WTC11 (cell line): ENCODE results near the gene AMPD1. TPM values are rescaled to one million over a fixed set of nuclear protein-coding genes. Genes with fewer than 3 reads are reported as not detected.

ENCODE experiments used
- ATAC-seq: fragments of 200-7000 bp; cut with Tn5 transposase; 2 replicates; pipeline ENCODE4 v1.10.0; 2021; ENCODE audit warnings: mild to moderate bottlenecking, moderate library complexity
- CTCF ChIA-PET: fragments of 300-600 bp; sonication (Branson Sonifier 250); formaldehyde crosslinking; loops from one replicate; lab custom pipeline; 2021; ENCODE audit warnings: antibody characterized with exemption; lab: Charles Lee
- POLR2A ChIA-PET: fragments of 350-600 bp; sonication (Branson Sonifier 250); formaldehyde crosslinking; loops from one replicate; lab custom pipeline; 2021; ENCODE audit warnings: antibody characterized with exemption; lab: Charles Lee
- DNase-seq: peaks from one replicate; pipeline ENCODE4 v3.0.0; 2021; ENCODE audit warnings: low spot score
- H3K27ac Mint-ChIP-seq: 2 replicates; pipeline ENCODE4 v1.8.0; 2021; ENCODE audit warnings: mixed read lengths
- H3K27me3 Mint-ChIP-seq: 2 replicates; pipeline ENCODE4 v1.8.0; 2021; ENCODE audit warnings: low read depth, mild to moderate bottlenecking, moderate library complexity, mixed read lengths
- H3K36me3 Mint-ChIP-seq: 2 replicates; pipeline ENCODE4 v1.8.0; 2021; ENCODE audit warnings: mixed read lengths
- H3K4me1 Mint-ChIP-seq: 2 replicates; pipeline ENCODE4 v1.8.0; 2022; ENCODE audit warnings: mixed read lengths
- H3K4me3 Mint-ChIP-seq: 2 replicates; pipeline ENCODE4 v1.8.0; 2021; ENCODE audit warnings: mild to moderate bottlenecking, moderate library complexity, mixed read lengths
- H3K9me3 Mint-ChIP-seq: 2 replicates; pipeline ENCODE4 v1.8.0; 2021; ENCODE audit warnings: mixed read lengths
- ATF1 ChIP-seq: sonication (generic); formaldehyde crosslinking; IDR thresholded peaks from 2 replicates; pipeline ENCODE4 v1.8.1; 2023; ENCODE audit warnings: mild to moderate bottlenecking, moderate library complexity, missing genetic modification reagents
- ATF2 ChIP-seq: sonication (generic); formaldehyde crosslinking; IDR thresholded peaks from 2 replicates; pipeline ENCODE4 v1.8.1; 2022; ENCODE audit warnings: low read depth, missing genetic modification reagents, borderline replicate concordance
- E2F5 ChIP-seq: sonication (generic); formaldehyde crosslinking; IDR thresholded peaks from 2 replicates; pipeline ENCODE4 v1.8.1; 2022; ENCODE audit warnings: mild to moderate bottlenecking, moderate library complexity, missing genetic modification reagents
- EMX1 ChIP-seq: fragments of 250-450 bp; sonication (Bioruptor Pico); IDR thresholded peaks from 2 replicates; pipeline ENCODE4 v1.8.0; 2021; ENCODE audit warnings: mild to moderate bottlenecking
- FOXP1 ChIP-seq: sonication (generic); formaldehyde crosslinking; IDR thresholded peaks from 2 replicates; pipeline ENCODE4 v1.8.0; 2022; ENCODE audit warnings: missing genetic modification reagents, mild to moderate bottlenecking, moderate library complexity, borderline replicate concordance
- GTF2I ChIP-seq: fragments of 250-450 bp; sonication (Bioruptor Pico); conservative IDR thresholded peaks from 2 replicates; pipeline ENCODE4 v1.4.0; 2021; ENCODE audit warnings: mild to moderate bottlenecking
- IRF2 ChIP-seq: sonication (generic); formaldehyde crosslinking; IDR thresholded peaks from 2 replicates; pipeline ENCODE4 v1.8.0; 2022; ENCODE audit warnings: low read depth, missing genetic modification reagents, borderline replicate concordance
- NFE2L1 ChIP-seq: sonication (generic); formaldehyde crosslinking; IDR thresholded peaks from 2 replicates; pipeline ENCODE4 v1.8.1; 2023; ENCODE audit warnings: missing genetic modification reagents
- NR1H2 ChIP-seq: sonication (generic); formaldehyde crosslinking; IDR thresholded peaks from 2 replicates; pipeline ENCODE4 v1.9.0; 2021; ENCODE audit warnings: mild to moderate bottlenecking, moderate library complexity, missing genetic modification reagents
- NR3C1 ChIP-seq: sonication (generic); formaldehyde crosslinking; conservative IDR thresholded peaks from 2 replicates; pipeline ENCODE4 v1.8.1; 2023; ENCODE audit warnings: low read depth, mild to moderate bottlenecking, missing genetic modification reagents
- OVOL2 ChIP-seq: fragments of 250-450 bp; sonication (Bioruptor Pico); IDR thresholded peaks from 2 replicates; pipeline ENCODE4 v1.9.0; 2021; ENCODE audit warnings: mild to moderate bottlenecking, borderline replicate concordance
- RELA ChIP-seq: sonication (generic); formaldehyde crosslinking; IDR thresholded peaks from 2 replicates; pipeline ENCODE4 v1.8.1; 2022; ENCODE audit warnings: missing genetic modification reagents, mild to moderate bottlenecking, borderline replicate concordance
- TCF7 ChIP-seq: sonication (generic); formaldehyde crosslinking; IDR thresholded peaks from 2 replicates; pipeline ENCODE4 v1.8.0; 2022; ENCODE audit warnings: mild to moderate bottlenecking, low read depth, missing genetic modification reagents, moderate library complexity
- TEAD1 ChIP-seq: sonication (generic); formaldehyde crosslinking; IDR thresholded peaks from 2 replicates; pipeline ENCODE4 v1.8.0; 2022; ENCODE audit warnings: mild to moderate bottlenecking, missing genetic modification reagents
- TEAD4 ChIP-seq: sonication (generic); formaldehyde crosslinking; IDR thresholded peaks from 2 replicates; pipeline ENCODE4 v1.8.0; 2022; ENCODE audit warnings: mild to moderate bottlenecking, missing genetic modification reagents
- ZNF317 ChIP-seq: sonication (generic); formaldehyde crosslinking; IDR thresholded peaks from 2 replicates; pipeline ENCODE4 v1.8.1; 2023; ENCODE audit warnings: low read depth, mild to moderate bottlenecking, moderate library complexity, missing genetic modification reagents, borderline replicate concordance
- ZNF396 ChIP-seq: fragments of 250-450 bp; sonication (Bioruptor Pico); IDR thresholded peaks from 2 replicates; pipeline ENCODE4 v1.8.0; 2021; ENCODE audit warnings: mild to moderate bottlenecking, moderate library complexity, borderline replicate concordance
- ZNF416 ChIP-seq: fragments of 250-450 bp; sonication (Bioruptor Pico); IDR thresholded peaks from 2 replicates; pipeline ENCODE4 v1.9.0; 2021; ENCODE audit warnings: mild to moderate bottlenecking, inconsistent platforms
- total RNA-seq: library from RNA; stranded (reverse); gene quantifications from 3 replicates; pipeline ENCODE4 v1.2.3, GENCODE V29; 2021
- TF ChIP-seq, protein P1 (sequence below): fragments of 250-450 bp; sonication (Bioruptor Pico); IDR thresholded peaks from 2 replicates; pipeline ENCODE4 v1.9.0; 2021; ENCODE audit warnings: moderate library complexity, mild to moderate bottlenecking, inconsistent platforms, borderline replicate concordance
- TF ChIP-seq, protein P2 (sequence below): sonication (generic); formaldehyde crosslinking; IDR thresholded peaks from 2 replicates; pipeline ENCODE4 v1.8.0; 2023; ENCODE audit warnings: mild to moderate bottlenecking, missing genetic modification reagents
- TF ChIP-seq, protein P3 (sequence below): sonication (generic); formaldehyde crosslinking; IDR thresholded peaks from 2 replicates; pipeline ENCODE4 v1.8.1; 2023; ENCODE audit warnings: mild to moderate bottlenecking, missing genetic modification reagents, moderate library complexity
- TF ChIP-seq, protein P4 (sequence below): sonication (generic); formaldehyde crosslinking; conservative IDR thresholded peaks from 2 replicates; pipeline ENCODE4 v1.8.1; 2022; ENCODE audit warnings: mild to moderate bottlenecking, missing genetic modification reagents
- TF ChIP-seq, protein P5 (sequence below): sonication (generic); formaldehyde crosslinking; IDR thresholded peaks from 2 replicates; pipeline ENCODE4 v1.8.0; 2022; ENCODE audit warnings: mild to moderate bottlenecking, missing genetic modification reagents
- TF ChIP-seq, protein P6 (sequence below): sonication (generic); formaldehyde crosslinking; IDR thresholded peaks from 2 replicates; pipeline ENCODE4 v1.8.1; 2023; ENCODE audit warnings: mild to moderate bottlenecking, missing genetic modification reagents

Gene AMPD1
- total RNA-seq, 1 experiment from 2014 or later, result not detected

DNA sequence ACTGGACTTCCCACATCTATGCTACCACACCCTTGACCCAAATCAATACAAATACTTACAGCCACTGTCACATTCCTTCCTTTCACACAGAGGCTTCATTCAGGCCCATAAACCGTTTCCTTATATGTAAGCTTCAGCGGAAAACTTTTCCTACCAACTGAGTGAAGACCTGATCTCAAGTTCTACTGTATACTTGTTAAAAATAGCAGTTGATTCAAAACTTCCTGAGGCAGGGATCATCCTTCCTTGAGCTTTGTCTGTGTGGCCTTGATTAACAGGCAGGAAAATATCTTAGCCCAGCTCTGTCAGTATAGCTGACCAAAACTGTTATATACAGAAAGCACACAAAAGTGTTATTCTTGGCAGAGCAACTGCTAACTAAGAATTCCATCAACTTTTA lies 68.2 kb downstream of the AMPD1 start:
- DNase-seq (no peak), ATAC-seq (no peak)
- Mint-ChIP-seq H3K27ac (no peak overlapping the region), H3K4me1 (no peaks in the 10 kb centered on the region), H3K36me3 (no peaks in the 10 kb centered on the region), H3K27me3 (no peaks in the 10 kb centered on the region), H3K4me3 (no peak overlapping the region), H3K9me3 (no peaks in the 10 kb centered on the region)
- CTCF ChIA-PET, result interaction anchor here (0.6 to 0.9 kb wide), 2 partner anchors 9 to 280 kb away, joined by 3 read pairs; no protein-coding TSS in a partner anchor
- POLR2A ChIA-PET, result interaction anchor here (0.7 kb wide), 1 partner anchor 162 kb away, joined by 3 read pairs; no protein-coding TSS in a partner anchor
- TF ChIP-seq EMX1 (CRISPR knock-in tag), result no peak
- TF ChIP-seq GTF2I (CRISPR knock-in tag), result no peak
- TF ChIP-seq, protein P1, sequence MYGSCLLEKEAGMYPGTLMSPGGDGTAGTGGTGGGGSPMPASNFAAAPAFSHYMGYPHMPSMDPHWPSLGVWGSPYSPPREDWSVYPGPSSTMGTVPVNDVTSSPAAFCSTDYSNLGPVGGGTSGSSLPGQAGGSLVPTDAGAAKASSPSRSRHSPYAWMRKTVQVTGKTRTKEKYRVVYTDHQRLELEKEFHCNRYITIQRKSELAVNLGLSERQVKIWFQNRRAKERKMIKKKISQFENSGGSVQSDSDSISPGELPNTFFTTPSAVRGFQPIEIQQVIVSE, result no peak
- TF ChIP-seq RELA (CRISPR knock-in tag), result no peak
- TF ChIP-seq, protein P2, sequence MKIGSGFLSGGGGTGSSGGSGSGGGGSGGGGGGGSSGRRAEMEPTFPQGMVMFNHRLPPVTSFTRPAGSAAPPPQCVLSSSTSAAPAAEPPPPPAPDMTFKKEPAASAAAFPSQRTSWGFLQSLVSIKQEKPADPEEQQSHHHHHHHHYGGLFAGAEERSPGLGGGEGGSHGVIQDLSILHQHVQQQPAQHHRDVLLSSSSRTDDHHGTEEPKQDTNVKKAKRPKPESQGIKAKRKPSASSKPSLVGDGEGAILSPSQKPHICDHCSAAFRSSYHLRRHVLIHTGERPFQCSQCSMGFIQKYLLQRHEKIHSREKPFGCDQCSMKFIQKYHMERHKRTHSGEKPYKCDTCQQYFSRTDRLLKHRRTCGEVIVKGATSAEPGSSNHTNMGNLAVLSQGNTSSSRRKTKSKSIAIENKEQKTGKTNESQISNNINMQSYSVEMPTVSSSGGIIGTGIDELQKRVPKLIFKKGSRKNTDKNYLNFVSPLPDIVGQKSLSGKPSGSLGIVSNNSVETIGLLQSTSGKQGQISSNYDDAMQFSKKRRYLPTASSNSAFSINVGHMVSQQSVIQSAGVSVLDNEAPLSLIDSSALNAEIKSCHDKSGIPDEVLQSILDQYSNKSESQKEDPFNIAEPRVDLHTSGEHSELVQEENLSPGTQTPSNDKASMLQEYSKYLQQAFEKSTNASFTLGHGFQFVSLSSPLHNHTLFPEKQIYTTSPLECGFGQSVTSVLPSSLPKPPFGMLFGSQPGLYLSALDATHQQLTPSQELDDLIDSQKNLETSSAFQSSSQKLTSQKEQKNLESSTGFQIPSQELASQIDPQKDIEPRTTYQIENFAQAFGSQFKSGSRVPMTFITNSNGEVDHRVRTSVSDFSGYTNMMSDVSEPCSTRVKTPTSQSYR (CRISPR knock-in tag), result no peak
- no peak for TF ChIP-seq TEAD1
- no peak for TF ChIP-seq E2F5 (CRISPR knock-in tag)
- no peak for TF ChIP-seq FOXP1
- no peak for TF ChIP-seq ATF2 (CRISPR knock-in tag)
- no peak for TF ChIP-seq OVOL2
- TF ChIP-seq, protein P3, sequence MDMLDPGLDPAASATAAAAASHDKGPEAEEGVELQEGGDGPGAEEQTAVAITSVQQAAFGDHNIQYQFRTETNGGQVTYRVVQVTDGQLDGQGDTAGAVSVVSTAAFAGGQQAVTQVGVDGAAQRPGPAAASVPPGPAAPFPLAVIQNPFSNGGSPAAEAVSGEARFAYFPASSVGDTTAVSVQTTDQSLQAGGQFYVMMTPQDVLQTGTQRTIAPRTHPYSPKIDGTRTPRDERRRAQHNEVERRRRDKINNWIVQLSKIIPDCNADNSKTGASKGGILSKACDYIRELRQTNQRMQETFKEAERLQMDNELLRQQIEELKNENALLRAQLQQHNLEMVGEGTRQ (CRISPR knock-in tag), result no peak
- no peak for TF ChIP-seq NR3C1
- TF ChIP-seq ATF1 (CRISPR knock-in tag), result no peak
- TF ChIP-seq, protein P4, sequence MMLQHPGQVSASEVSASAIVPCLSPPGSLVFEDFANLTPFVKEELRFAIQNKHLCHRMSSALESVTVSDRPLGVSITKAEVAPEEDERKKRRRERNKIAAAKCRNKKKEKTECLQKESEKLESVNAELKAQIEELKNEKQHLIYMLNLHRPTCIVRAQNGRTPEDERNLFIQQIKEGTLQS (CRISPR knock-in tag), result no peak
- no peak for TF ChIP-seq IRF2 (CRISPR knock-in tag)
- no peak for TF ChIP-seq TEAD4 (CRISPR knock-in tag)
- no peak for TF ChIP-seq ZNF317 (CRISPR knock-in tag)
- TF ChIP-seq, protein P5, sequence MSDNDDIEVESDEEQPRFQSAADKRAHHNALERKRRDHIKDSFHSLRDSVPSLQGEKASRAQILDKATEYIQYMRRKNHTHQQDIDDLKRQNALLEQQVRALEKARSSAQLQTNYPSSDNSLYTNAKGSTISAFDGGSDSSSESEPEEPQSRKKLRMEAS (CRISPR knock-in tag), result no peak

DNA sequence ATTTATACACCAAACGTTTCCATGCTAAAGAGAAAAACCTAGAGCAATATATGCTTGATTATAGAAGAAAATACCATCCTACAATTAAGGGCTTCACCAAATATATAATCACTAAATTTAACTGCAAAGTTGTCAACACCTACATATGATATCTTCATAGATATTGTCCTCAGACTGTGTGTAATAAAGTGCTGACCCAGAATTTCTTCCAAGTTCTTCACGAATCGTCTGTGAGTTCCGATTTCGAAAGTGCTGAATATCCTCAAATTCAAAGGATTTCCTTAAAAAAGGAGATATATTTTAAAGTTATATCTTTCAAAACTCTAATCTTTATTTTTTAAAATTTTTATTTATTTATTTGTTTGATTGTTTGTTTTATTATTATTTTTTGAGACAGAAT lies 72.0 kb downstream of the AMPD1 start:
- no peaks in the 10 kb centered on the region; the same call in 1 of the 2 replicates for H3K27me3 Mint-ChIP-seq
- H3K9me3 Mint-ChIP-seq, result no peaks in the 10 kb centered on the region
- TF ChIP-seq, protein P3 (CRISPR knock-in tag), result no peak
- TF ChIP-seq FOXP1 (no peak), ZNF416 (no peak), TCF7 (no peak), ZNF317 (CRISPR knock-in tag) (no peak), NR3C1 (no peak), NFE2L1 (no peak), NR1H2 (no peak), ZNF396 (CRISPR knock-in tag) (no peak), E2F5 (CRISPR knock-in tag) (no peak)
- TF ChIP-seq, protein P6, sequence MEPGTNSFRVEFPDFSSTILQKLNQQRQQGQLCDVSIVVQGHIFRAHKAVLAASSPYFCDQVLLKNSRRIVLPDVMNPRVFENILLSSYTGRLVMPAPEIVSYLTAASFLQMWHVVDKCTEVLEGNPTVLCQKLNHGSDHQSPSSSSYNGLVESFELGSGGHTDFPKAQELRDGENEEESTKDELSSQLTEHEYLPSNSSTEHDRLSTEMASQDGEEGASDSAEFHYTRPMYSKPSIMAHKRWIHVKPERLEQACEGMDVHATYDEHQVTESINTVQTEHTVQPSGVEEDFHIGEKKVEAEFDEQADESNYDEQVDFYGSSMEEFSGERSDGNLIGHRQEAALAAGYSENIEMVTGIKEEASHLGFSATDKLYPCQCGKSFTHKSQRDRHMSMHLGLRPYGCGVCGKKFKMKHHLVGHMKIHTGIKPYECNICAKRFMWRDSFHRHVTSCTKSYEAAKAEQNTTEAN (CRISPR knock-in tag), result no peak
- H3K27ac Mint-ChIP-seq, result no peak overlapping the region
- H3K4me3 Mint-ChIP-seq, result no peak overlapping the region
- H3K4me1 Mint-ChIP-seq, result no peaks in the 10 kb centered on the region
- H3K36me3 Mint-ChIP-seq, result no peaks in the 10 kb centered on the region
- ATAC-seq (no peak), DNase-seq (no peak)
- ChIA-PET POLR2A (no interaction called here), CTCF (no interaction called here)
